ENCODE measurements around the gene CCDC196. TPM values are rescaled to one million over a fixed set of nuclear protein-coding genes. Genes with fewer than 3 reads are reported as not detected.

CCDC196 gene
- total RNA-seq, 1 donor from 2014 or later, result not detected

DNA sequence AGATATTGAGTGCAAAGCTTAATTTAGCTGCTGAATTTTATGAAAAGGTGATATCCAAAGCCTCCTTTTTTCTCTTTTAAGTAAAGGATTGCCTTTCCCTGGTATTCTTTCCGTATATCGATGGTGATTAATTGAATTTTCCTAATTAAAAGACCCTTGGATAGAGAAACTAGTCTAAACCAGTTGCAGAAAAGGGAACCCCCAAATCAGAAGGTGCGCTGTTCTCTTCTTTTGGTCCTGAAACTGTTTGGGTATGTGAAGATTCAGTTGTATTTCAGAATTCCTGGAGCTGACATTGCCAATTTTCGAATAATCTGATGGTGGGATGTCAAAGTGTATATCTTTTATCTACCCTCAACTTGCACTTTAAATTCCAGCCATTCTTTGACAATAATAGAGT, 23.7 kb downstream of the CCDC196 start:
- peaks cover 2% of the 10 kb centered on the region for H3K27me3 Mint-ChIP-seq (ENCODE audit: unreplicated experiment)
- peak overlapping the region; percentile 97 for H3K4me3 Mint-ChIP-seq (ENCODE audit: unreplicated experiment)
- TF ChIP-seq, protein P1, sequence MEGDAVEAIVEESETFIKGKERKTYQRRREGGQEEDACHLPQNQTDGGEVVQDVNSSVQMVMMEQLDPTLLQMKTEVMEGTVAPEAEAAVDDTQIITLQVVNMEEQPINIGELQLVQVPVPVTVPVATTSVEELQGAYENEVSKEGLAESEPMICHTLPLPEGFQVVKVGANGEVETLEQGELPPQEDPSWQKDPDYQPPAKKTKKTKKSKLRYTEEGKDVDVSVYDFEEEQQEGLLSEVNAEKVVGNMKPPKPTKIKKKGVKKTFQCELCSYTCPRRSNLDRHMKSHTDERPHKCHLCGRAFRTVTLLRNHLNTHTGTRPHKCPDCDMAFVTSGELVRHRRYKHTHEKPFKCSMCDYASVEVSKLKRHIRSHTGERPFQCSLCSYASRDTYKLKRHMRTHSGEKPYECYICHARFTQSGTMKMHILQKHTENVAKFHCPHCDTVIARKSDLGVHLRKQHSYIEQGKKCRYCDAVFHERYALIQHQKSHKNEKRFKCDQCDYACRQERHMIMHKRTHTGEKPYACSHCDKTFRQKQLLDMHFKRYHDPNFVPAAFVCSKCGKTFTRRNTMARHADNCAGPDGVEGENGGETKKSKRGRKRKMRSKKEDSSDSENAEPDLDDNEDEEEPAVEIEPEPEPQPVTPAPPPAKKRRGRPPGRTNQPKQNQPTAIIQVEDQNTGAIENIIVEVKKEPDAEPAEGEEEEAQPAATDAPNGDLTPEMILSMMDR (IDR thresholded peaks at IDR 0.05; ENCODE audit: partially characterized antibody, unreplicated experiment), result no peak
- H3K9me3 Mint-ChIP-seq (ENCODE audit: unreplicated experiment), result peaks cover 10% of the 10 kb centered on the region
- no peak overlapping the region for H3K27ac Mint-ChIP-seq (ENCODE audit: unreplicated experiment)
- H3K36me3 Mint-ChIP-seq (ENCODE audit: unreplicated experiment), result no peaks in the 10 kb centered on the region
- DNase-seq, result no peak
- peaks cover 2% of the 10 kb centered on the region for H3K4me1 Mint-ChIP-seq (ENCODE audit: low read depth, unreplicated experiment)

DNA sequence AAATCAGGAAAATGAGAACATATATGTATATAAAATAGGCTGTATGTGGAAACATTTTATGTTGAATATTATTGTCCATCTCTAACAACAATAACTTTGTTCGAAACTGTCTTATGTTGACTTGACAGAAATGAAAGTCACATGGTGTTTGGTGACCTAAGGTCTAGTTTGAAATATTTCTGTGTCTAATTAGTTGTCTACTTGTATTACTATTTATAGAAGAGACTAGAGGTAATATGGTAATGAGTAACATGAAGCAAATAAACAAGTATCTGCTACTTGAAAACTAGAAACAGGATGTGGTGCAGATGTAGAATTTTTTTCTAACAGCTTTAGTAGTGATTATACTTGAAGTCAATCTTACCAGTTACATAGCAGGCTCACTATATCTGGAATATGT, 25.7 kb downstream of the CCDC196 start:
- TF ChIP-seq, protein P1 (IDR thresholded peaks at IDR 0.05; ENCODE audit: partially characterized antibody, unreplicated experiment), result no peak
- no peak for DNase-seq
- Mint-ChIP-seq H3K4me1 (ENCODE audit: low read depth, unreplicated experiment) (peaks cover 2% of the 10 kb centered on the region), H3K9me3 (ENCODE audit: unreplicated experiment) (peaks cover 10% of the 10 kb centered on the region), H3K27ac (ENCODE audit: unreplicated experiment) (no peak overlapping the region), H3K36me3 (ENCODE audit: unreplicated experiment) (no peaks in the 10 kb centered on the region), H3K27me3 (ENCODE audit: unreplicated experiment) (peaks cover 2% of the 10 kb centered on the region), H3K4me3 (ENCODE audit: unreplicated experiment) (no peak overlapping the region)

DNA sequence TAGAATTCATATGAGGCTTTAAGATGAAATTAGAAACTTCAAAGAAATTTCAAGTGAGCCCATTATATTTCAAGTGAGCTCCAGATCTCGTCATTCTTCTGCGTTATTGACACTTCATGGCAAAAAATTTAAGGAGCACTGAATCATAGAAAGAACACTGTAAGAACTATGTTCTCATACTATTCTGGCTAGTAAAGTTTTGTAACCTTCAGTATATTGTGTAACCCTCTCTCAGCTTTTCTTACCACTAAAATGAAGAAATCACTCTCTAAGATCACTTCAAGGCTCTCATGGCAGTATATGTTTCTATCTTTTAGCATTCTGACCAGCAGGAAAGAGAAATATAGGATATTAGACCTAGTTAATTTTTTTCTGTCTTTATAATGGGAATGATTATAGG, 28.0 kb downstream of the CCDC196 start:
- Mint-ChIP-seq H3K9me3 (ENCODE audit: unreplicated experiment) (peaks cover 5% of the 10 kb centered on the region), H3K4me3 (ENCODE audit: unreplicated experiment) (no peak overlapping the region), H3K27me3 (ENCODE audit: unreplicated experiment) (peaks cover 2% of the 10 kb centered on the region), H3K4me1 (ENCODE audit: low read depth, unreplicated experiment) (no peaks in the 10 kb centered on the region), H3K27ac (ENCODE audit: unreplicated experiment) (no peak overlapping the region), H3K36me3 (ENCODE audit: unreplicated experiment) (peaks cover 4% of the 10 kb centered on the region)
- TF ChIP-seq, protein P1 (IDR thresholded peaks at IDR 0.05; ENCODE audit: partially characterized antibody, unreplicated experiment), result no peak
- DNase-seq, result no peak

DNA sequence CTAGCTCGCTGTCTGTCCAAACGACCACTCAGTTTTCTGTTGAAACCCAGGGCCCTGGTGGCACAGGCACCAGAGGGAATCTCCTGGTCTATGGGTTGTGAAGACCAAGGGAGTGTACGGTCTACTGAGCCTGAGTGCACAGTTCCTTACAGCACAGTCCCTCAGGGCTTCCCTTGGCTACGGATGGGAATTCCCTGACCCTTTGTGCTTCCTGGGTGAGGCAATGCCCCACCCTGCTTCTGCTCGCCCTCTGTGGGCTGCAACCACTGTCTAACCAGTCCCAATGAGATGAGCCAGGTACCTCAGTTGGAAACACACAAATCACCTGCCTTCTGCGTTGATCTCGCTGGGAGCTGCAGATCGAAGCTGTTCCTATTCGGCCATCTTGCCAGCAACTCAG, 44.4 kb downstream of the CCDC196 start:
- no peak for DNase-seq
- Mint-ChIP-seq H3K27me3 (ENCODE audit: unreplicated experiment) (no peaks in the 10 kb centered on the region), H3K4me1 (ENCODE audit: low read depth, unreplicated experiment) (no peaks in the 10 kb centered on the region), H3K4me3 (ENCODE audit: unreplicated experiment) (no peak overlapping the region), H3K36me3 (ENCODE audit: unreplicated experiment) (no peaks in the 10 kb centered on the region), H3K9me3 (ENCODE audit: unreplicated experiment) (no peaks in the 10 kb centered on the region), H3K27ac (ENCODE audit: unreplicated experiment) (no peak overlapping the region)
- TF ChIP-seq, protein P1 (IDR thresholded peaks at IDR 0.05; ENCODE audit: partially characterized antibody, unreplicated experiment), result no peak

DNA sequence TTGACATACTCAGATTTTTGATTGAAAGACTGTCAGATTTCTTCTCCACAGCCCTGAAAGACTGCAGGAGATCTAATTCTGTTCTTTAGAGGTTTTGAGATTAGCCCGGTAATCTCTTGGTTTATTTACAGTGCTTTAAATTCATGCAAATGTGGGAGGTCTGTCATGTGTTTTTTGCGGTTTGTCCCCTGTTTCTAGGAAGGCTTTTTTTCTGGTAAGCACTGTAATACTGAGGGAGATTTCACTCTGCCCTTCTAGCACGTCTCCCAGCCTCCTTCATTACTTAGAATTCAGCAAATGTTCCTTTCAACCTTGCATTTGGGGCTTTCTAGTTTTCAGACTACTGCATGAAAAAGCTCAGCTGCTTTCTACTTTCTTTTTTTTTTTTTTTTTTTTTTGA, 52.9 kb downstream of the CCDC196 start:
- TF ChIP-seq, protein P1 (IDR thresholded peaks at IDR 0.05; ENCODE audit: partially characterized antibody, unreplicated experiment), result no peak
- no peaks in the 10 kb centered on the region for H3K9me3 Mint-ChIP-seq (ENCODE audit: unreplicated experiment)
- H3K27ac Mint-ChIP-seq (ENCODE audit: unreplicated experiment), result no peak overlapping the region

More for the DNA sequence above, 52.9 kb downstream of the CCDC196 start:
- Mint-ChIP-seq H3K4me1 (ENCODE audit: low read depth, unreplicated experiment) (no peaks in the 10 kb centered on the region), H3K36me3 (ENCODE audit: unreplicated experiment) (no peaks in the 10 kb centered on the region), H3K27me3 (ENCODE audit: unreplicated experiment) (no peaks in the 10 kb centered on the region), H3K4me3 (ENCODE audit: unreplicated experiment) (no peak overlapping the region)
- no peak for DNase-seq
